ENCODE data around the gene HNRNPL.
A peak's percentile ranks its signal among the peaks of the same experiment; 100 is the strongest.
"Not testable (repeated sequence)": the region's sequence is repeated elsewhere in the genome, so short reads cannot be mapped to it uniquely, and the experiment has no call there.

Gene HNRNPL

DNA sequence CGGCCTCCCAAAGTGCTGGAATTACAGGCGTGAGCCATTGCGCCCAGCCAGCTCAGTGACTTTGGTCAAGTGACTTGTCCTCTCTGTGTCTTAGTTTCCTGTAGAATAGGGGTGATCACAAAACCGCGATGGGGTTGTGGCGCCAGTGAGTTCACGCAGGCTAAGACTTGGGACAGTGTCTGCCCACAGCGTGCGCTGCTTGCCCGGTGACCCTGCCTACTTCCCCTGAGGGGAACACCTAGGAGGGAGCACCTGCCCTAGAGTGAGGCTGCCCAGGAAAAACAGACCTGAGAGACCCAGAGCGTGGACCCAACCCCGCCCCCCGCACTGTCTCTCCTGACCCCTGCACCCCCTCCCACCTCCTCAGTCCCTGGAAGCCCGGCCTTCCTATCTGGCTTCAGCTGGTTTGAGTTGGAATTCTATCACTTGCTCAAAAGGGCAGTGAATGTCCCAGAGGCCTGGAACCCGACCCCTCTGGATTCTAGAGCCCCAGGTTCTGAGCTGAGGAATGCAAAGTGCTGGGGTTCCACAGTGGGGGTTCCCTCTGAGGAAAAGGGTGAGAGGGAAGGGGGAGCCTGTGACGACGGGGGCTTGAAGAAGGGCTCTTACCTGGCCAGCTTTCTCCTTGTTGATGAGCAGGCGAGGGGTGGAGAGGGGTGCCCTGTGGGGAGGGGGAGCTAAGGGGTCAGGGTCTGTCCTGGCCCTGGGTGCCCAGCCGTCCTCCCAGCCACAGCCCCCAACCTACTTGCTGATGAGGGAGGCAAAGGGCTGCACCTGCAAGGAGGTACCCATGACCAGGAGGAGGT is 30.5 kb upstream of the HNRNPL start:
- DNase-seq (ENCODE audit: low spot score), result no peak
- ChIA-PET POLR2A (ENCODE audit: low non-redundant PET) (no interaction called here), CTCF (no interaction called here)
- H3K27ac ChIP-seq, result no peak overlapping the region
- TF ChIP-seq, protein P1, sequence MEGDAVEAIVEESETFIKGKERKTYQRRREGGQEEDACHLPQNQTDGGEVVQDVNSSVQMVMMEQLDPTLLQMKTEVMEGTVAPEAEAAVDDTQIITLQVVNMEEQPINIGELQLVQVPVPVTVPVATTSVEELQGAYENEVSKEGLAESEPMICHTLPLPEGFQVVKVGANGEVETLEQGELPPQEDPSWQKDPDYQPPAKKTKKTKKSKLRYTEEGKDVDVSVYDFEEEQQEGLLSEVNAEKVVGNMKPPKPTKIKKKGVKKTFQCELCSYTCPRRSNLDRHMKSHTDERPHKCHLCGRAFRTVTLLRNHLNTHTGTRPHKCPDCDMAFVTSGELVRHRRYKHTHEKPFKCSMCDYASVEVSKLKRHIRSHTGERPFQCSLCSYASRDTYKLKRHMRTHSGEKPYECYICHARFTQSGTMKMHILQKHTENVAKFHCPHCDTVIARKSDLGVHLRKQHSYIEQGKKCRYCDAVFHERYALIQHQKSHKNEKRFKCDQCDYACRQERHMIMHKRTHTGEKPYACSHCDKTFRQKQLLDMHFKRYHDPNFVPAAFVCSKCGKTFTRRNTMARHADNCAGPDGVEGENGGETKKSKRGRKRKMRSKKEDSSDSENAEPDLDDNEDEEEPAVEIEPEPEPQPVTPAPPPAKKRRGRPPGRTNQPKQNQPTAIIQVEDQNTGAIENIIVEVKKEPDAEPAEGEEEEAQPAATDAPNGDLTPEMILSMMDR (conservative IDR thresholded peaks at IDR 0.05; ENCODE audit: low read depth), result no peak

DNA sequence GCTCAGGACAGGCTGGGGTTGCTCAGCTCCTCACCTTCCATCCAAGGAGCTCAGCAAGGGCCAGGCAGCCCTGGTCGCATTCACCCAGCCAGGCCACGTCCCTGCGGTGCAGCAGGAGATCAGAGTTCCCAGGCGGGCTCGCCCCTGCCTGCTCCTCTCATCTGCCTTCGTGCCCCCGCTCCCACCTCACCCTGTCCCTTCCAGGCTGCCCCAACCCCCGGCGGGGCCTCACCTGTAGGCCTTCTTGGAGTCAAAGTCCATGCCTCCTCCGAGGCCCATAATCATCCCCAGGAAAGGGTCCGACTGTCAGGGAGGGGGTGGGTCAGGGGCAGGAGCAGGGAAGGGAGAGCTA is 29.6 kb upstream of the HNRNPL start:
- POLR2A ChIA-PET (ENCODE audit: low non-redundant PET), result no interaction called here
- H3K27ac ChIP-seq, result peak overlapping the region; percentile 63; the same call in 1 of the 2 replicates
- no peak for DNase-seq (ENCODE audit: low spot score)
- TF ChIP-seq, protein P1 (conservative IDR thresholded peaks at IDR 0.05; ENCODE audit: low read depth), result no peak
- CTCF ChIA-PET, result interaction anchor here (0.6 to 1.3 kb wide), 3 partner anchors 8 to 22 kb away, joined by 3 read pairs; no protein-coding TSS in a partner anchor

DNA sequence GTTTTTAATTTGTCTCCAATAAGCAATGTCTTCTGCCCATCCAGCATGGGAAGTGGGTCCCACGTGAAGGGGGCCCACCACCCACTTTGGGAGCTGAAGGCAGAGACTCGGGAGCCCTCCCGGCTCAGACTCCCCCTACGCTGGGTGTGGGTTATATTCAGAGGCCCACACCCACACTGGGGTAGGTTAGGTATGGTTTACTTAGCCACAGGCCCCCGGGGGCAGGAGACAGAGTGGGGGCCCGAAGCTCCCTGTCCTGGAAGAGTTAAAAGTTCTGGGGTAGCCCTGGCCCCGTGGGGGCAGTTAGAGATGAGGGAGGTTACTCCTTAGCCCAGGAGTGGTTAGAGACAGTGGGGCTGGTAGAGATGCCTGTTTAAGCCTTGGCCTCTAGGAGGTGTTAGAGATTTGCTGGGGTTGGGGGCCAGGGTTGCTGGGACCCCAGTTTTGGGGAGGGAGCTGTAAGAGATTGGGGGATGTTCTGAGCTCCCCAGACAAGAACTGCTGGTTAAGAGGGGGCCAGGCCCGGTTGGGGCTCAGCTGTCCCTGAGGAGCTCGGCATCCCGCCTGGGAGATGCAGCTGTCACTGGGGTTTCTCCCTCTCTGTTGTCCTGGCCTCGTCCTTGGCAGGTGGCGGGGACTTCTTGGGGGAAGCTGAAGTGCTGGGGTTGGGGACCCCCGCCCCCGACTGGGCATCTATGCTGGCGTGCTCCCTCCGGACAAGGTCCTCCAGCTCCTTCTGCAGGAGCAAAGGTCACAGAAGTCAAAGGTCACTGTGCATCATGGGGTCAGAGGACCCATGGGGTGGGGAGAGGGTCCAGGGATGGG is 29.0 kb upstream of the HNRNPL start:
- TF ChIP-seq, protein P1 (conservative IDR thresholded peaks at IDR 0.05; ENCODE audit: low read depth), result no peak
- peak overlapping the region; percentile 63 for H3K27ac ChIP-seq
- no peak for DNase-seq (ENCODE audit: low spot score)
- CTCF ChIA-PET, result interaction anchor here (0.6 to 1.3 kb wide), 3 partner anchors 8 to 22 kb away, joined by 3 read pairs; no protein-coding TSS in a partner anchor
- POLR2A ChIA-PET (ENCODE audit: low non-redundant PET), result interaction anchor here (0.5 kb wide), 1 partner anchor 10 kb away, joined by 4 read pairs; no protein-coding TSS in a partner anchor

DNA sequence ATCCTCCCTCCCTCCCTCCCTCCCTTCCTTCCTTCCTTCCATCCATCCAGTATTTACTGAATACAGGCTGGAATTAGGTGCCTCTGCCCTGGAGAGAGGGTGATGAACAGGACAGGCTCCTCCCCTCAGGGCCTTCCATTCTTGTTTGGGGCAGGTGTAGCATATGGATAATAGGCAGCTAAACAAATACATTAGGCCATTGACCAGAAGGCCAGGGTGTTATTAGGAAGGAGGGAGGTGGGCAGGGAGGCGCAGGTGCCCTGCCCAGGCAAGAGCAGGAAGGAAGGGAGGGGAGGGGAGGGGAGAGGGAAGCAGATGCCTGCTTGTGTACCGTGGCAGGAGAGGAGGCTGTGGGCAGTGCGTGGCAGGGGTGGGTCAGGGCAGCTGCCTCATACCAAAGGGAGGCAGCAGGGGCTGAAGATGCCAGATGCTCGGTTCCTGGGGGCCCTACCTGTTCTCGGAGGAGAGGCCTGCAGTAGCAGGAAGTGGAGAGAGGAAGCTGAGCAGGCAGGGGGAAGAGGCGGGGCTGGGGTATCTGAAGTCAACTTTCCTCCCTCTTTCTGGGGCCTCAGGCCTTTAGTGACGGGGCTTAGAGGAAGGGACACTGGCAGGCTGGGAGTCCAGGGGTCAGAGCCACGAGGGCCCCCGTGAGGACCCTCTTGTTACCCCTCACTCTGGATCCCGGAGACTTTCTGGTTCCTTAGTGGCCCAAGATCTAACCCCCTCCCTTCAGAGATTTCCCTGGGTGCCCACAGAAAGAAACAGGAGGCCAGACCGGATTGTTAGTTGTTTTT is 28.2 kb upstream of the HNRNPL start, which contains the start of gene RINL:
Gene RINL (minus strand): TSS at position 495 of the 794 bp plus-strand sequence. CDS start 1,533 bp downstream, outside the sequence.
- DNase-seq (ENCODE audit: low spot score), result no peak
- ChIA-PET CTCF (interaction anchor here (1.3 kb wide), 1 partner anchor 15 kb away, joined by 3 read pairs; no protein-coding TSS in a partner anchor), POLR2A (ENCODE audit: low non-redundant PET) (no interaction called here)
- H3K27ac ChIP-seq, result peak within 1 kb of the TSS; percentile 63
- TF ChIP-seq, protein P1 (conservative IDR thresholded peaks at IDR 0.05; ENCODE audit: low read depth), result no peak

DNA sequence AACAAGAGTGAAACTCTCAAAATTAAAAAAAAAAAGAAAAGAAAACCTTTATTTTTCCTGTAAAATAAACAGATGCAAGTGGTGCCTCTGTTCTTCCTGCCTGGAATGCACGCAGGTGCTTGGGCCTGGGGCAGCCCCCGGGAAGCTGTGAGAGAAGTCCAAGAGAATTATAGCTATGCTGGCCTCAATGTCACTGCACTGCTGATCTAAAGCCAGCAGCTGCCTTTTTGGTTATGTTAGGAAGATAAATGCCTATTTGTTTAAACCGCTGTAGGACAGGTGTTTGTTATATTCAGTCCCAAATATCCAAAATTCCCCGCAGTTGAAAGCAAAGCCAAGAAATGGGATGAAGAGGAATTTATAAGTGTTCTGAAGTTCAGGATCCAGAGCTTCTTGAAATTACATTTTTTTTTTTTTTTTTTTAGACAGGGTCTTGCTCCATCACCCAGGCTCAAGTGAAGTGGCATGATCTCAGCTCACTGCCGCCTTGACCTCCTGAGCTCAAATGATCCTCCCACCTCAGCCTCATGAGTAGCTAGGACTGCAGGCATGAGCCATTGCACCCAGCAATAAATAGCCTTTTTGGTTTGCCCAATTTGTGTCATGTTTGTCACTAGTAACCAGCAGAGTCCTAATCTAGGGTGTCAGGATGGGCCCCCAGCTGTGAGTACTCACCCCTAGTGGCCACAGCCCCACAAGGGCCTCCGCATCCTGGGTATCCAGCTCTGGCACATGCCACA is 26.0 kb upstream of the HNRNPL start:
- H3K27ac ChIP-seq, result peak overlapping the region; percentile 19; the same call in 1 of the 2 replicates
- TF ChIP-seq, protein P1 (conservative IDR thresholded peaks at IDR 0.05; ENCODE audit: low read depth), result no peak
- POLR2A ChIA-PET (ENCODE audit: low non-redundant PET), result interaction anchor here (0.6 kb wide), 1 partner anchor 27 kb away, joined by 3 read pairs; no protein-coding TSS in a partner anchor
- CTCF ChIA-PET, result interaction anchor here (0.6 to 1.5 kb wide), 2 partner anchors 12 to 59 kb away, joined by 3 to 4 read pairs; no protein-coding TSS in a partner anchor
- DNase-seq (ENCODE audit: low spot score), result no peak

DNA sequence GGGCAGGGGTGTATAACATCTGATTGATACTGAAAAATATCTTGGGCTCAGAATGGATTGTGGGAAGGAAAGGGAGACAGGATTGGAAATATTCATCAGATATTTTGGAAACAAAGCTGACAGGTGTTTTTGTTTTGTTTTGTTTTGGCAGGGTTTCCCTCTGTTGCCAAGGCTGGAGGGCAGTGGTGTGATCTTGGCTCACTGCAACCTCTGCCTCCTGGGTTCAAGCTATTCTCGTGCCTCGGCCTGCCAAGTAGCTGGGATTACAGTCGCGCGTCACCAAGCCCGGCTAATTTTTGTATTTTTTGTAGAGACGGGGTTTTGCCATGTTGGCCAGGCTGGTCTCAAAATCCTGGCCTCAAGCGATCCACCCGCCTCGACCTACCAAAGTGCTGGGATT is 23.6 kb upstream of the HNRNPL start:
- CTCF ChIA-PET, result interaction anchor here (0.6 to 0.7 kb wide), 2 partner anchors 19 to 71 kb away, joined by 3 read pairs; no protein-coding TSS in a partner anchor
- H3K27ac ChIP-seq; POLR2A ChIA-PET (ENCODE audit: low non-redundant PET): not testable (repeated sequence)

More for the DNA sequence above, 23.6 kb upstream of the HNRNPL start:
- not testable (repeated sequence) for DNase-seq (ENCODE audit: low spot score)

All from RWPE1 (cell line).